ENCODE measurements around the gene ABCB10. TPM values are rescaled to one million over a fixed set of nuclear protein-coding genes. Genes with fewer than 3 reads are reported as not detected.
A peak's percentile ranks its signal among the peaks of the same experiment; 100 is the strongest.
"Not testable (repeated sequence)": the region's sequence is repeated elsewhere in the genome, so short reads cannot be mapped to it uniquely, and the experiment has no call there.

The ABCB10 gene
- polyA plus RNA-seq, 5 donors: 17.8 to 25.7 (median 19.0) TPM

DNA sequence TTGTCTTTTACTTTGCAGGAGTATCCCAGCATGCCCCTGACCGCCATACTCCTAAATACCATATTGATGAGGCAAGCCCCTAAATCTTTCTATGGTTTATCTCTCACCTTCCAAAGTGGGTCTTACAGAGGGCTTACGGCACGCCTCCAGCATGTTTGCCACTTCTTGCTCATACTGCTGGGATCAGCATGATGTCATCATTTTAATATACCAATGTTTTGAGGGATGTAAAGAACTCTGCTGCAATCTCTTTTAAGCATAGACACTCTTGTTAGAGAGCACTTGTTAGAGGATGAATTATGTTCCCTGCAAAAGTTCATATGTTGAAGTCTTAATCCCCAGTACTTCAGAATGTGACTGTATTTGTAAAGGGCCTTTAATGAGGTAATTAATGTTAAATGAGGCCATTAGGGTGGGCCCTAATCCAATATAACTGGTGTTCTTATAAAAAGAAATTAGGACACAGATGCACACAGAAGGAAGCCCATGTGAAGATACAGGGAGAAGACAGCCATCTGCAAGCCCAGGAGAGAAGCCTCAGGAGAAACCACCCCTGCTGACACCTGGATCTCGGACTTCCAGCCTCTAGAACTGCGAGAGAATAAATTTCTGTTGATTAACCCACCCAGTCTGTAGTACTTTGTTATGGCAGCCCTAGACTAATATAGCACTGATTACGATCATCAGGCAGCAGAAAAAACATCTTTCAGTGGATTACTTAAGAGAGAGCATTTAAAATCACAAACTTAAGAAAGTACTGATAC lies 16.4 kb upstream of the ABCB10 start:
- DNase-seq: no peak

DNA sequence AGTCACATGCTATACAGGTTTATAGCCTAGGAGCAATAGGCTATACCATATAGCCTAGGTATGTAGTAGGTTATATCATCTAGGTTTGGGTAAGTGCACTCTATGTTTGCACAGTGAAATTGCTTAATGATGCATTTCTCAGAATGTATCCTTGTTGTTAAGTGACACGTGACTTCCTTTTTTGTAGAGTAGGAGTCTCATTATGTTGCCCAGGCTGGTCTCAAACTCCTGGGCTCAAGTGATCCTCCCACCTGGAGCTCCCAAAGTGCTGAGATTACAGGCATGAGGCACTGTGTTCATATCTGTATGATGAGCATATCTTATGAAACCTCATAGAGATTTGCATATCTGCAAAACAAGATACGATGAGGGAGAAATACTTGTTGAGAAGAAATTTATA lies 13.8 kb upstream of the ABCB10 start:
- DNase-seq: no peak

DNA sequence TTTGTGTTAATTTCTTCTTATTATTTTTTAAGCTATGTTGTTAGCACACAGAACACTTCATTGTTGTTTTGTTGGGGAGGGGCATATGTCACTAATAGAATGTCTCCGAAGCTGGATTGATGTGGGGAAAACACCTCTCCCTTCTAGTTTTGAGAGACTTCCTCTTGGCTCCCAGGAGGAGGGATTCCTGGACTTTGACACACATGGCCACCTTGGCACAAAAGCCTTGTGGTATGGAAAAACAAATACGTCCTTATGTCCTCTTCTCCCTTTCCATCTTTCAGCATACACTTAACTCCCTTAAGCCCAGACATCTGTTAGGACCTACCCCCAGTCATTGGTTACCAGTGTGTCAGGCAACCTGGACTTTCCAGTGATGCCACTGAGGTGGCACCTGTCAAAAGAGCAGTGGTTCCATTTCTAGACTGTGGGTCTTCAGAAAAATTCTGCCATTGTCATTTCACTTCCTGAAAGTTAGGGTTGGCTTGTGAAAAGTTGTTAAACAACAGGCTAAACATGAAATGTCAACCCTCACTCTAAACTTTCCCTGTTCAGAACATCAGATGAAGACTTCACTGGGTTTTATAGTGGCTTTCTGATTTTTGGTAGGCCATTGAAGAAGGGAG lies 12.5 kb upstream of the ABCB10 start:
- DNase-seq: no peak

DNA sequence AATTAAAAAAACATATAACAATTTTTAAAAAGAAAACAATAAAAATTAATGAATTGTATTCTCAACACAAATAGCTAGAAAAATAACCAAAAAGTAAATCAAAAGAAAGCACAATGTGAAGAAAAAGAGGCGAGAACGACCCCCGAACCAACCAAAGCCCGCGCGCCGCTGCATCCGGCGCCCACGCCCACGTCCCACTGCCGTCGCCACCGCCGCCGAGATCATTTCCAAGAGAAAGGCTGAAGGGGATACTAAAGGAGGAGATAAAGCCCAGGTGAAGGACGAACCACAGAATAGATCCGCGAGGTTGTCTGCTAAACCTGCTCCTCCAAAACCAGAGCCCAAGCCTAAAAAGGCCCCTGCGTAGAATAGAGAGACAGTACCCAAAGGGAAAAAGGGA lies 11.8 kb upstream of the ABCB10 start:
- DNase-seq: no peak

DNA sequence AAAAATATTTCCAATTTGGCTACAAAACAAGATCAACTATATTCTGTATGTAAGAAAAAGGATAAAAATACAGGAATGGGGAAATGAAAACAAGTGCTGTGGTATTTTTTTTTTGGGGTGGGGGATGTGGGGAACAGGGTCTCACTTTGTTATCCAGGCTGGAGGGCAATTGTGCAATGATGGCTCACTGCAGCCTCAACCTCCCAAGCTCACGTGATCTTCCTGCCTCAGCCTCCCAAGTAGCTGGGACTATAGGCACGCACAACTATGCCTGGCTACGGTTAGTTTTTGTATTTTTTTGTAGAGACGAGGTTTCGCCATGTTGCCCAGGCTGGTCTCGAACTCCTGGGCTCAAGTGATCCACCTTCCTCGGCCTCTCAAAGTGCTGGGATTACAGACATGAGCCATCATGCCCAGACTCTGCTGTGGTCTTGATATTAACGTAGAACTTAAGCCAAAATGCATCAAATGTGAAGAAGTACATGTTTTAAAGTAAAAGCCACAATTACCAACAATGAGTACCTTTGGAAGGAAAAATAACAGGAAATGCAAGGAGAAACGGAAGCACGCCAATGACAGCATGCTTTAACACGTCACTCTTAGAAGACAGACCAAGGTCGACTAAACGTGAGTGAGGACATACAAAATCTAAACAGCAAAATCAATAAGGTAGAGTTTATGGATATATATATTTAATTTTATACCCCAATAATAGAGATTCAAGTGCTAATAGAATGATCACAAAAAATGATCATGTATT lies 8.8 kb upstream of the ABCB10 start:
- no peak for DNase-seq

DNA sequence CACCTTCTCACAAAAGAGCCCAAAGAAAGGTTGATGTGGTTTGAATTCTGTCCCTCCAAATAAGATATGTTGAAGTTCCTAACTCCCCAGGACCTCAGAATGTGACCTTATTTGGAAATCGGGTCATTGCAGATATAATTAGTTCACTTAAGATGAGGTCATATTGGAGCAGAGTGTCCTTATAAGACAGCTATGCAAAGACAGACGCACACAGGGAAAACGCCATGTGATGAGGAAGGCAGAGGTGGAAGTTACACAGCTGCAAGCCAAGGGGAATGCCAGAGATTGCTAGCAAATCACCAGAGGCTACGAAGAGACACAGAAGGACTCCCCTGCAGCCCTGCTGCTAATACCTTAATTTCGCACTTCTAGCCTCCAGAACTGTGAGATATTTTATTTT lies 5.2 kb upstream of the ABCB10 start:
- no peak for DNase-seq

DNA sequence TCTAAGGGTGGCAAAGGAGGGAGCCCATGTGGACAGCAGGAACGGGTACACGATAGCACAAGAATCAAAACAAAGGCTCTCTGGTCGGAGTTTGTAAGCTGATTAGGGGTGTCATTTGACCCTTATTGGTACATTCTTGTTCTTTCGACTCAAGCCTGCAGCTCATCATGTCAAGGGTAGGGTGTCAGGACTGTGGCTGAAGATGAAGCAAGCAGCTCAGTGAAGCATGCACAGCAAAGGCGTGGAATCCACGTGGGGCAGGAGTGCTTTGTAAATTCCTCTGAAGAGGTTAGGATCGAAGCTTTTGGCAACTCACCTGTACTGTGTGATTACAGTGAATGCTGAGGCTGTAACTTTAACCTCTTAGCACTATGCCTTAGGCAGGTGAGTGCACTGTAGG lies 4.7 kb upstream of the ABCB10 start:
- no peak for DNase-seq

DNA sequence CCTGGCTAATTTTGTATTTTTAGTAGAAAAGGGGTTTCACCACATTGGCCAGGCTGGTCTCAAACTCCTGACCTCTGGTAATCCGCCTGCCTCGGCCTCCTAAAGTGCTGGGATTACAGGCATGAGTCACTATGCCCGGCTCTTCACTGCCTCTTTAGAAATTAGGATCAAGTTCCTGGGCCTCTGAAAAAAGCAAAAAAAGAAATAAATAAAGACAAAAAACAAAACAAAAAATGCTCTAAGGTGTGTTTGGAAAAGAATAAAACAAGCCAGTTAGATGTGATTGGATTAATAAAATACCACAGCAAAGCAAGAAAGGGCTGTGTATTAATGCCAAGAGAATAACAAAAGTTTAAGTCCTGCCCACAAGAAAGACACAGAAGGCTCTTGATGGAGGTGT lies 4.2 kb upstream of the ABCB10 start:
- no peak for DNase-seq

DNA sequence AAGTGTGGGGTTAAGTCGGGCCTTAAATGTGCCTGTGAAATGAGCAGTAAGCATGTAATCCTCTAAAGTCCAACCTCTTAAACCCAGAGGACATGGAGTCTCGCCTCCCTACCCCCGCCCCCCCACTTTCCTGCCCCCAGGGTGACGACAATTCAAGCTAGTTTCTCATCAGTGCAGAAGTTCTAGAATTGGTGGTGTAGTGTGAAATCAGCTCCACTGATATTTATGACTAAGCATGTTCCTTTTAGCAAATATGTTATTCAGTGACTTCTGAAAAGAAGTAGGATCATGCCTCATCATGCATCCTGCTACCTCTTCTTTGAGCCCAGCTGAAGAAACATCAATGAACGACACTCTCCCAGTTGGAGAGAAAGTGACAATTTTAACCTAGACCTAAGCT lies 2.6 kb upstream of the ABCB10 start:
- no peak for DNase-seq

DNA sequence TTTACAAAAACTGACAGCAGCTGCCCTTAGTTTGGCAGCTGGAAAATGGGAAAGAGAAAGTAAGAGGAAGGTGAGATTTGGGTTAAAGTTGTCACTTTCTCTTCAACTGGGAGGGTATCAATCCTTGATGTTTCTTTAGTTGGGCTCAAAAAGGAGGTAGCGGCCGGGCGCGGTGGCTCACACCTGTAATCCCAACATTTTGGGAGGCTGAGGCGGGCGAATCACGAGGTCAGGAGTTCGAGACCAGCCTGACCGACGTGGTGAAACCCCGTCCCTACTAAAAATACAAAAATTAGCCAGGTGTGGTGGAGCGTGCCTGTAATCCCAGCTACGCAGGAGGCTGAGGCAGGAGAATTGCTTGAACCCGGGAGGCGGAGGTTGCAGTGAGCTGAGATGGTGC lies 1.6 kb upstream of the ABCB10 start:
- not testable (repeated sequence) for DNase-seq

DNA sequence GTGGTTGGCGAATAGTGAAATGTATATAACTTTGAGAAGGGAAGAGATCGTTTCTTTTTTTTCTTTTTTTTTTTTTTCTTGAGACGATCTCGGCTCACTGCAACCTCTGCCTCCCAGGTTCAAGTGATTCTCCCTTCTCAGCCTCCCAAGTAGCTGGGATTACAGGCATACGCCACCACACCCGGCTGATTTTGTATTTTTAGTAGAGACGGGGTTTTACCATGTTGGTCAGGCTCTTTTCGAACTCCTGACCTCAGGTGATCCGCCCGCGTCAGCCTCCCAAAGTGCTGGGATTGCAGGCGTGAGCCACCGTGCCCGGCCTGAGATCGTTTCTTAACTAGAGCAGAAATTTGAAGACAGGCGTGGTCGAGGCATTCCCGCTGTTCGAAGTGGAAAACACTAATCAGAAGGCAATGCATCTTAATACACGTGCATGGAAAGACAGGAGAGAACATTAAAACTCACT lies 862 bp upstream of the ABCB10 start:
- not testable (repeated sequence) for DNase-seq

DNA sequence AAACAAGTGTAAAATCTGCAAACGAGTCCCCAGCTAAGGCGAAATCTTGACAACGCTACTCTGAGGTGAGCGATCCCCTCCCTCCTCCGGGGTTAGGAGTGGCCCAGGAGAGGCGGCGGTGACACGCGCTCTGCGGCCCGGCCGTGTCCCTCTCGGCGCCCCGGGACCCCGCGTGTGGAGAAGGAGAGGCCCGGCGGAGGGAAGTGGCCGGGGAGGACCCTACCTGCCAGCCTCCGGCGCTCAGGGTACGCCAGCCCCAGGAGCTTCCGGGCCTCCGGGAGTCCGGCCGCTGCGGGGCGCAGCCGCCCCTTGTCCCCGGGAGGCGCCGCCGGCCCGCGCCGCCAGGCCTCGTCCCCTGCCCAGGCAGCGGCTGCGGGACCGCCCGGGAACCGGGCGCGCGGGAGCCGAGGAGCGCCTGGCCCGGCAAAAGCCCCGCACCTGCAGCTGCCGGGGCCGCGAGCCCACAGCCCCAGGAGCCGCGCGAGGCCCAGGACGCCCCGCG lies 543 bp downstream of the ABCB10 start:
- peak; percentile 13 to 19 for DNase-seq

DNA sequence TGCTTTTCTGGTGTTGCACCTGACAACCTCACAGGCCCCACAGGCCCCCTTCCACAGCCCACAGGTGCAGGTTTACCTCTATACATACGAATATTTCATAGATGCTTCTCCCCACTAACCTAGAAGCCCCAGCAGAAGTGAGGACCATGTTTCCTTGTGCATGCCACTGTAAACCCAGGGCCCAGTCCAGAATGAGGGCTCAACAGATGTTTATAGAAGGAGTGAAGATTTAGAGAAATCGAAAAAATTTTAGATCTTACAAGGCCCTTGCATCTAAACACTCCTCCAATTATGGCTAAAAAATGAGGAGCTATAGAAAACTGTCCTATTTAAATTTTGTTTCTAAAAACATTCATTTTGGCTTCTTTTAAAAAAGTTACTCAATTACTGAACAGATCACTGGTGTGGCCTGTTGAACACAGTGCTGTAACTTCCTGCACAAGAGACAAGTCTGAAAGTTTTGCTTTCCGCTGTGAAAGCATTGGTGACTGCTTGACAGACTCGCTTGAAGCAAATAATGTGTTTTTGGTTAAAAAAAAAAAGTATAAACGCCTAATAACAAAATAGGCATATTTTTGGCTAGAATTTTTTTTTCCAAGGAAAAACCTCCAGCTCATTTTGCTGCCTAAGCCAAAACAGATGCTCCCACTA lies 1.2 kb downstream of the ABCB10 start:
- DNase-seq: no peak

DNA sequence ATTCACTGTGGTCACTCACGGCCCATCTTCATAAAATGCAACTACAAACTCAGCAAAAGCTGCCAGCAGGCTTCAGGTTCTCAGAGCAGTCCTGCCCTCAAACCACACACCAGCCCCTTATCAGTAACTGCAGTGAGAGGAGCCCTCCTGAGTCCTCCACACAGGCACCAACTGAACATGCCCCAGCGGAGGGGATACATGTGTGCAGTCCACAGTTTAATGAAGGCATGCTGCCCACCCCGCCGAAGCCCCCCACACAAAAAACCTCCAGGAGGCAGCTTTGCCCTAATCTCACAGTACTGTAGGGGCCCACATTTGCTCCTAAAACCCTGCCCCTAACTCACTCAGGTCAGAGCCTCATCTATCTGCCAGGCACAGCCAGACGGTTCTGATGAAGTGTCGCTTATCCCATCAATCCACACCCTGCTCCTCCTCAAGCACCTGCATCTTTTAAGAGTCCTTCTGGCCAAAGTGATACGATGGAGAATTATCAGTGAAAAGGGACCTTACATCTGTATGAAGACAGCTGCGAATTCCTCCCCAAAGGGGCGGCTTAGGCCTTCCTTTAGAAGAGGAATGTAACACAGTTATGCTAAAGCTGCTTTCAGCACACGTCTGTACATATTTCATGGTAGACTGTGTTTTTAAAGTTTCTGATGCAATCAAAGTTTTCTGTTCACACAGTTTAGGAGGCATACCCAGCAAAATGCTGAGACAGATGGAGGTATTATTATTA lies 3.5 kb downstream of the ABCB10 start:
- no peak for DNase-seq

DNA sequence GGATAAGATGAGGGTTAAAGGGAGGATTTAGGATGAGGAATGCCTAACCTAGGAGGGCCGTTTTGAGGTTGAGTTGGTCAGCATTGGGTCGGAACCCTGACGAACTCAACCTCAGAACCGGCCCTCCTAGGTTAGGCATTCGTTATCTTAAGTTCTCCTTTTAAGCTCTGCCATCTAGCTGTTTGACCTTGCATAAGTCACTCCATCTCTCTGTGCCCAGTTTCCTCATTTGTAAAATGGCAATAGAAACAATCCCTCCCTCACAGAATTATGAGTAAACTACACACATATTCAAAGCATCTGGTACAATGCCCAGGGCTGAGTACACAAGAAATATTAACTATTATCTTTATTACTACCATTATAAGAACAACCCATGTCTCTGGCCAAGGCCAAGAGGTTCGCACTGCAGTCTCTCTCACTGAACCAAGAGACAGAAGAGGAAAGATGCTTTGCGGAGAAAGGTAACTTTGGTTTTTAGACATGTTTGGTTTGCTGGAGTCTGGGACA lies 4.8 kb downstream of the ABCB10 start:
- no peak for DNase-seq

DNA sequence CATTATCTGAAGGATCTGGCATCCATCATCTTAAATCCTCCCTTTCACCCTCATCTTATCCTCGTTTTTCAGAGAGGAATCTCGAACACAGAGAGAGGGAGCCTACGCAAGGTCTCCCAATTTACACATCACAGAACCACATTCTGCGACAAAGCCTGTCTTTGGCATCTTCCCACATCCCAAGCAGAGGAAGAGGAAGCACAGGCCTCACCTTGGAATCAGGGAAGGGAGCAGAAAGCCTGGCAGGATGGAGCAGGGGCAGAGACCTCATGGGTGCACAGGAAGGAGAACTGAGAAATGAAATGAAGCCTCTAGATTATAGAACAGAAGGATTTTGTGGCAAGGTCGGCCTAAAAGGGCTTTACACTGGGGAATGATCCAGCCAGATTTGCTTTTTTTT lies 5.8 kb downstream of the ABCB10 start:
- no peak for DNase-seq

DNA sequence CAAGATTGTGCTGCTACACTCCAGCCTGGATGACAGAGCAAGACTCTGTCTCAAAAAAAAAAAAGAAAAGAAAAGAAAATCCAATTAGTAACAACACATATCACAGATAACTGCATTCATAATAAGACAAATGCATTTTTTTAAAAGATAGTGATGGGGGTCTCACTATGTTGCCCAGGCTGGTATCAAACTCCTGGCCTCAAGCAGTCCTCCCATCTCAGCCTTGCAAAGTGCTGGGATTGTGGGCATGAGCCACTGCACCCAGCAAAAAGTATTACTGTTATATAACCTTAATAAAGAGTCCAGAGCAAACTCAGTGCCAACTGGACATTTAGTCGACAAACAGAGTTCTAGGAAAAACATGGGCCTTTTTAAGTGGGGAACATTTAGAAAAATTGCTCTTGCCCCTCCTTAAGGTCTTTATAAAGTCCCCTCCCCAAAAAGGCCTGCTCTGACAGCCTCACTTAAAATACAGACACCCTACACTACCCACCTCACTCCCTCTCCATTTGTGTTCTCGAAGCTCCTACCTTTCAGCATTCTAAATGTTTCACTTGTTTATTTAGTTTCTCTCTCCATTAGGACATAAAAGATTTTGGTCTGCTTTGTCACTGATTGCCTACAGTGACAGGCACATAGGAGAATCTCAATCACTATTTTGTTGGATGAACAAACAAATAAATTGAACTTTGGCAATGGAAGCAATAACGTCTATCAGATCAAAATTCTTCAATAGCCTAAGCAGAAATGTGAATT lies 7.5 kb downstream of the ABCB10 start:
- DNase-seq: no peak

DNA sequence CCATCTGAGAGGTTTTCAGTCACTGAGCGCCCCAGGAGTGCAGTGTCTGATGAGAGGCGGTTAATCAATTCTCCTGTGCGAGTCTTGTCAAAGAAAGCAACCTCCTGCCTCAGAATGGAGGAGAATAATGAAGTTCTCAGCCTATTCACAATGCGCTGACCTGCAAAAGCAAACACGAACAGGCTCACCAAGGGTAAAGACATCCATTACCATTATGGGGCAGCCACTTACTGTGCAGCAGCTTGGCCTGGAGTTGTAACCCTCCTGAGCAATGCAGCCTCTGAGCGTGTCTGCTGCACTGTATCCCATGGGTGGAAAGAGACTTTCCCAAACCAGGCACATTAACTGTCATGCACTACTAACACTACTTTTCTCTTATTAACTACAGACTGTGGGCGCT lies 11.0 kb downstream of the ABCB10 start:
- DNase-seq: no peak

DNA sequence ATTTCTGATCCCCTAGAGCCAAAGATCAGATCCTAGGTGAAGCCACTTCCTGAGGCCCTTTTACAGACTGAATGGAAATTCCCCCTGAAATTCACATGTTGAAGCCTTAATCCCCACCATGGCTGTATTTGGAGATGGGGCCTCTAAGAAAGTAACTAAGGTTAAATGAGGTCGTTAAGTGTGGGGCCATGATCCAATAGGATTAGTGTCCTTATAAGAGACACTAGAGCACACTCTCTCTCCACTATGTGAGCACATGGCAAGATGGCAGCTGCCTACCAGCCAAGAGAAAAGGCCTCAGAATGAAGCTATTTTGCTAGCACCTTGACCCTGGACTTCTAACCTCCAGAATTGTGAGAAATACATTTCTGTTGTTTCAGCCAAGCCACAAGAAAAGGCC lies 13.9 kb downstream of the ABCB10 start:
- no peak for DNase-seq

DNA sequence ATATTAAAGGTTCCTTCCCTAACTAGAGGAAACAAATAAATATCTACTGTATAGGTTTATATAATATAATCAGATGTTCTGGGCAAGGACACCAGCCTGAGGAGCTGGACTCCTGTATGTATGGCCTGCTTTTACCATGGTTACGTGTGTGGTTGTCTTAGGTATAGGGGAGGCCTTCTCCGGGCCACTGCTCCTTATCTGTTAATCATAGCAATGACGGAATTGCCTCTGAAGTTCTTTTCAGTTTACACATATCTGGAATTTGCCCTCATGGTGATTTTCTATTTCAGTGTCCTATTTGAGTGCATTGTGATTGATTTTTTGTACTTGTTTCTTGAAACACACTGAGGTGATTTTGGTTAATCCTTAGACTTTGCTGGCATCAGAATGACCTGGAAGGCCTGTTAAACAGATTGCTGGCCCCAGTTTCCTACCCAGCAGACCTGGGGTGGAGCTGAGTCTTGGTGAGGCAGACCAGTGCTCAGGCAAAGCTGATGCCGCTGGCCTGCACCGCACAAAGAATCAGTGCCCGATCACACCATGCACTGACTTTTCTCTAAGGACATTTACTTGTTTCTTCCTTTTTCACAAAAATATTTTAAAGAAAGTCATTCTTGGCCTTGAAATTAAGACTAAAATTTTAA lies 18.5 kb downstream of the ABCB10 start:
- no peak for DNase-seq

Data from right lung (tissue), 5 donors.